ENCODE results near the gene HOXC12. TPM values are rescaled to one million over a fixed set of nuclear protein-coding genes. Genes with fewer than 3 reads are reported as not detected.

HOXC12 gene
- 1 to 10 TPM in 1 of 4 donors, under 1 TPM in 1, not detected in 2; 0.22 to 1.4 TPM for total RNA-seq

- H3K36me3 ChIP-seq, result no peaks in the 10 kb centered on the region
- peak within 1 kb of the TSS in 2 of 4 donors; percentile 6 to 8 for H3K4me3 ChIP-seq
- no peak for DNase-seq (ENCODE audit: low spot score in 2 of 2)
- TF ChIP-seq CTCF (IDR thresholded peaks at IDR 0.05) (no peak), POLR2A (IDR thresholded peaks at IDR 0.05) (no peak), EP300 (IDR thresholded peaks at IDR 0.05) (no peak)
- no peaks in the 10 kb centered on the region for H3K9me3 ChIP-seq
- H3K27ac ChIP-seq, result no peak within 1 kb of the TSS
- H3K4me1 ChIP-seq, result peaks cover 0 to 47% (median 1%) of the 10 kb centered on the region in 4 donors
- 3 to 9% methylated on average over 15 to 20 of the region's 20 CpGs for WGBS, 2 donors
- peaks cover 19 to 99% of the 10 kb centered on the region in 2 donors for H3K27me3 ChIP-seq
These were observed at the start of gene HOXC12 for GRCh38 chr12:53954694-53955035. Gene HOXC12 (plus strand): TSS chr12:53954903. CDS start chr12:53954930, 27 bp downstream.

DNA sequence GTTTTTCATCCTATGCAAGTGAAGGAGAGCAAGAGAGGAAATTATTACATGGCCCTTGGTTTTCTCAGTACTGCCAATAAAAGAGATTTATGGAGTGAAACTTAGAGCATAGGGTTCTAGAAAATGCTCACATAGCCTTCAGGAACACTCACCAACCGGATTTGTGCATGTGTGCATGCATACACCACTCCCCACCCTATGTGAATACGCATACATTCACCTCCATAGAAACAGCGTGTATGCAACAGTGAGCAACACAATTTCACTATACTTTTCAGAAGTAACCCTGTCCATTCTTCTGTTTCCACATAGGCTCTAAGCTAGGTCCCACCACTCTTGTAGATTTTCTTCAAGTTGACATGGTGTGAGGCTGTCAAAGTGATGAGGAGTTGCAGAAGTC, 47.6 kb upstream of the HOXC12 start:
- no peak for TF ChIP-seq CTCF (IDR thresholded peaks at IDR 0.05)
- no peak for TF ChIP-seq EP300 (IDR thresholded peaks at IDR 0.05)
- TF ChIP-seq POLR2A (IDR thresholded peaks at IDR 0.05), result no peak
- H3K36me3 ChIP-seq, result no peaks in the 10 kb centered on the region
- no peak for DNase-seq (ENCODE audit: low spot score in 2 of 2)
- 70% methylated on average over 3 of the region's 3 CpGs for WGBS, 2 donors
- no peaks in the 10 kb centered on the region for H3K9me3 ChIP-seq
- no peak overlapping the region for H3K27ac ChIP-seq
- no peaks in the 10 kb centered on the region for H3K4me1 ChIP-seq
- peaks cover 0 to 73% of the 10 kb centered on the region in 2 donors for H3K27me3 ChIP-seq
- no peak overlapping the region for H3K4me3 ChIP-seq

DNA sequence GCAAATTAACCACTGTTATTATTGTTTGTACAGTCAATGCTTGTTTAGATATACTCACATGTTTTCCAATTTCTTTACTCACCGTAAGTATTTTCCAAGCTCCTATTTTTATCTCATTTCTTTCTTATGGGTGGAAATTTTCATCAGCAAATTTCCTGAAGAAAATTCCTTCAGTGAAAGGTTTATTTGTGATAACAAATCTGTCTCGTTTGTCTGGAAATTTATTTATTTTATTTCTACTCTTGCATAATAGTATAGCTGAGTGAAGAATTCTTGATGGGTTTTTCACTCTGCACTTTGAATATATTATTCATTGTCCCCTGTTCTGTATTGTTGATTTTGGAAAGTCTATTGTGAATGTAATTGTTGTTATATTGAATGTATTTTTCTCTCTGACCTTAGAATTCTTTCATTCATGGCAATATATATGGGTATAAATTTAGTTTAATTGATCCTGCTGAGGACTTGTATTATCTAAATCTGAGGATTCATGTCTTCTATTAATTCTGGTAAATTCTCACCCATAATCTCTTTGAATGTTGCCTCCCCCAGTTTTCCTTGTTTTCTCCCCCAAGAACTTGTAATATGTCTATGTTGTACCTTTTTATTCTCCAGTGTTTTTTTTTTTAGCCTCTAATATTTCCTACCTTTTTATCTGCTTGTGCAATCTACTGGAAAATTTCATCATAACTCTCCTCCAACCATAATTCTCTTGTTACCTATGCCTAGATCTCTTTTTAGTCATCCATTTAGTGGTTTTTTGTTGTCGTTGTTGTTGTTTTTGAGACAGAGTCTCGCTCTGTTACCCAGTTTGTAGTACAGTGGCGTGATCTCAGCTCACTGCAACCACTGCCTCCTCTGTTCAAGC, 37.7 kb upstream of the HOXC12 start:
- no peak for TF ChIP-seq CTCF (IDR thresholded peaks at IDR 0.05)
- TF ChIP-seq POLR2A (IDR thresholded peaks at IDR 0.05), result no peak
- no peak for TF ChIP-seq EP300 (IDR thresholded peaks at IDR 0.05)
- Histone ChIP-seq H3K27ac (no peak overlapping the region), H3K9me3 (no peaks in the 10 kb centered on the region), H3K4me1 (no peaks in the 10 kb centered on the region), H3K36me3 (no peaks in the 10 kb centered on the region), H3K27me3 (peaks cover 0 to 93% of the 10 kb centered on the region in 2 donors), H3K4me3 (no peak overlapping the region)
- no peak for DNase-seq (ENCODE audit: low spot score in 2 of 2)
- WGBS, 2 donors, result 72 to 74% methylated on average over 5 of the region's 5 CpGs

GRCh38 chr12:53924521-53925405, 29.9 kb upstream of the HOXC12 start:
- Histone ChIP-seq H3K9me3 (no peaks in the 10 kb centered on the region), H3K36me3 (no peaks in the 10 kb centered on the region), H3K4me3 (no peak overlapping the region), H3K4me1 (peaks cover 0 to 10% (median 0%) of the 10 kb centered on the region in 4 donors), H3K27me3 (peaks cover 0 to 100% of the 10 kb centered on the region in 2 donors), H3K27ac (no peak overlapping the region)
- DNase-seq (ENCODE audit: low spot score in 2 of 2), result no peak
- WGBS, 2 donors, result 39 to 52% methylated on average over 2 of the region's 2 CpGs
- TF ChIP-seq POLR2A (IDR thresholded peaks at IDR 0.05) (no peak), EP300 (IDR thresholded peaks at IDR 0.05) (no peak), CTCF (IDR thresholded peaks at IDR 0.05) (no peak)
